C4-2B (cell line): Measurements from ENCODE around the gene TMEM17.

Experiments
- ZFX ChIP-seq: fragments of 450-650 bp; IDR thresholded peaks from 2 replicates; pipeline ENCODE4 v1.6.1; 2017
- TF ChIP-seq, protein P1 (sequence below): fragments of 450-650 bp; conservative IDR thresholded peaks from 2 replicates; pipeline ENCODE4 v1.5.1; 2017; ENCODE audit warnings: mild to moderate bottlenecking

DNA sequence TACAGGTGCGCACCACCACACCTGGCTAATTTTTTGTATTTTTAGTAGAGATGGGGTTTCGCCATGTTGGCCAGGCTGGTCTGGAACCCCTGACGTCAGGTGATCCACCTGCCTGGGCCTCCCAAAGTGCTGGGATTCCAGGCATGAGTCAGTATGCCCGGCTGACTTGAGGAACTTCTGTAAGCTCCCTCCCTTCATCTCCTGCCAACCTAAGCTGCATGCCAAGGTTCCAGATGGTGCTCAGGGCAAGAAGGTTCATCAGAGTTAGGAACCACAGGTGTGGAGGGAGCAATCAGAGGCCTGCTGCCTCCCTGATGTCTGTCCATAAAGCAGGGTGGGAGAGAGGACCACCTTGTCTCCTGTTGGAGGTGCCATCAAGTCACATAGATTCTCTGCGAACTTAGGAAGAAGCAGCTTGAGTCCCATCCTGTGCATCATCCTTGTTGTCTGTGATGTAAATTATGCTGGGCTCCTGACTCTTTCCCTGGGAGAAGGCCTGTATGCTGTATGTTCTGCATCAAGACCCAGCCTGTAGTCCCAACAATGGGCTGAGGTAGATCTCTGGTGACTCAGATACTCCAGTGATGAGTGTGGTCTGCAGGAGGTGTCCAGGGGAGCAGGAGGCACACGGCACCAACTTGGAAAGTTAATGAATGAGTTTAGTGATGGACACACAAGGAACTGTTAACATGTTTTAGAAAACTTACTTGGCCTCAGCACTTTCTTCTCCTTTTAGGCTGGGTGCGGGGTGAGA lies 53.1 kb downstream of the TMEM17 start:
- TF ChIP-seq, protein P1, sequence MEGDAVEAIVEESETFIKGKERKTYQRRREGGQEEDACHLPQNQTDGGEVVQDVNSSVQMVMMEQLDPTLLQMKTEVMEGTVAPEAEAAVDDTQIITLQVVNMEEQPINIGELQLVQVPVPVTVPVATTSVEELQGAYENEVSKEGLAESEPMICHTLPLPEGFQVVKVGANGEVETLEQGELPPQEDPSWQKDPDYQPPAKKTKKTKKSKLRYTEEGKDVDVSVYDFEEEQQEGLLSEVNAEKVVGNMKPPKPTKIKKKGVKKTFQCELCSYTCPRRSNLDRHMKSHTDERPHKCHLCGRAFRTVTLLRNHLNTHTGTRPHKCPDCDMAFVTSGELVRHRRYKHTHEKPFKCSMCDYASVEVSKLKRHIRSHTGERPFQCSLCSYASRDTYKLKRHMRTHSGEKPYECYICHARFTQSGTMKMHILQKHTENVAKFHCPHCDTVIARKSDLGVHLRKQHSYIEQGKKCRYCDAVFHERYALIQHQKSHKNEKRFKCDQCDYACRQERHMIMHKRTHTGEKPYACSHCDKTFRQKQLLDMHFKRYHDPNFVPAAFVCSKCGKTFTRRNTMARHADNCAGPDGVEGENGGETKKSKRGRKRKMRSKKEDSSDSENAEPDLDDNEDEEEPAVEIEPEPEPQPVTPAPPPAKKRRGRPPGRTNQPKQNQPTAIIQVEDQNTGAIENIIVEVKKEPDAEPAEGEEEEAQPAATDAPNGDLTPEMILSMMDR: no peak
- TF ChIP-seq ZFX: no peak
